Mammary epithelial cell (primary cell): ENCODE measurements around the gene WDR18.

Experiments
- EZH2 ChIP-seq: IDR thresholded peaks from 2 replicates; pipeline ENCODE4 v1.6.1; 2012; ENCODE audit warnings: low read length, inconsistent platforms, borderline replicate concordance
- TF ChIP-seq, protein P1 (sequence below), 2 donors: IDR thresholded peaks in 1 of 2; conservative IDR thresholded peaks in 1 of 2; 2 replicates each; pipeline ENCODE4 v1.5.1; 2011 to 2012; ENCODE audit warnings: inconsistent platforms in 2 of 2, low read length in 2 of 2, mild to moderate bottlenecking in 2 of 2, control low read depth in 1 of 2, low read depth in 1 of 2; ENCODE audit not compliant: insufficient read depth in 1 of 2; ENCODE audit errors: extremely low read depth in 1 of 2

DNA sequence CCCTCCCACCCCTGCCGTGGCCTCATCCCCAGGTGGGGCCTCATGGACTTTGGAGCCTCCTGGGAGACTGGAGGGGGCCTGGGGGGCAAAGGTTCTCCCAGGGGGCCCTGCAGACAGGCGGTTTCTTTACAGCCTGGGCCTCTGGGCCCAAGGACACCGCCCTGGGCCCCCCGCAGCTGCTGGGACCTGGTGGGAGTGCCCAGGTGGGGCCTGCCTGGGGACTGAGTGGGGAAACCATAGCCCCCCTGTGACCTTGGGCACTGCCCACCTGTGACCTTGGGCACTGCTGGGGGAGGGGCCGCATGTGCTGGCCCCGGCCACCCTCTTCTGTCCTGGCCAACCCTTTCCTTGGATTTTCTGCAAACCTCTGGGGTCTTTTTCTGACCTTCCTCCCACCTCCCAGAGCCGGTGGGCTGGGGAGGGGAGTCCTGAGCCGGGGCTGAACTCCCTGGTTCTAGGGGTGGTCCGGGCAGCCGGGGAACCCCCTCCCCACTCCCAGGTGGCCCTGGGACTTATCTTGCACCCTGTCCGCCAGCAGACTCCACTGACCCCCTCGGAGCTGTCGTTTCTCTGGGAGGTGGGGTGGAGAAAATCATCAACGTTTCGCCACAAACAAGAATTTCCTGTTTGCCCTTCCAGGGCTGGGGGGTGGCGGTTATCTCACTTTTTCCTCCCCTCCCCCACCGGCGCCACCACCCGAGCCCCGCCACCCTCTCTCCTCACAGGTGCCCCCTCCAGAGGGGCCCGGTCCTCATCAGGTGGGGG lies 31.3 kb upstream of the WDR18 start:
- no peak for TF ChIP-seq EZH2
- TF ChIP-seq, protein P1, sequence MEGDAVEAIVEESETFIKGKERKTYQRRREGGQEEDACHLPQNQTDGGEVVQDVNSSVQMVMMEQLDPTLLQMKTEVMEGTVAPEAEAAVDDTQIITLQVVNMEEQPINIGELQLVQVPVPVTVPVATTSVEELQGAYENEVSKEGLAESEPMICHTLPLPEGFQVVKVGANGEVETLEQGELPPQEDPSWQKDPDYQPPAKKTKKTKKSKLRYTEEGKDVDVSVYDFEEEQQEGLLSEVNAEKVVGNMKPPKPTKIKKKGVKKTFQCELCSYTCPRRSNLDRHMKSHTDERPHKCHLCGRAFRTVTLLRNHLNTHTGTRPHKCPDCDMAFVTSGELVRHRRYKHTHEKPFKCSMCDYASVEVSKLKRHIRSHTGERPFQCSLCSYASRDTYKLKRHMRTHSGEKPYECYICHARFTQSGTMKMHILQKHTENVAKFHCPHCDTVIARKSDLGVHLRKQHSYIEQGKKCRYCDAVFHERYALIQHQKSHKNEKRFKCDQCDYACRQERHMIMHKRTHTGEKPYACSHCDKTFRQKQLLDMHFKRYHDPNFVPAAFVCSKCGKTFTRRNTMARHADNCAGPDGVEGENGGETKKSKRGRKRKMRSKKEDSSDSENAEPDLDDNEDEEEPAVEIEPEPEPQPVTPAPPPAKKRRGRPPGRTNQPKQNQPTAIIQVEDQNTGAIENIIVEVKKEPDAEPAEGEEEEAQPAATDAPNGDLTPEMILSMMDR (conservative IDR thresholded peaks at IDR 0.05 in 1 of 2, IDR thresholded peaks at IDR 0.05 in 1 of 2; ENCODE audit: extremely low read depth in 1 of 2, insufficient read depth in 1 of 2, low read depth in 1 of 2, low read length in 2 of 2) = no peak
